MCF 10A (cell line): ENCODE data around the gene C3orf62. TPM values are rescaled to one million over a fixed set of nuclear protein-coding genes. Genes with fewer than 3 reads are reported as not detected.
"Not testable (repeated sequence)": the region's sequence is repeated elsewhere in the genome, so short reads cannot be mapped to it uniquely, and the experiment has no call there.

Experiments
- BruUV-seq: library from RNA; stranded (reverse); fragments of 400-500 nt; replicated peaks from 2 replicates; lab custom pipeline; 2021; lab: Mats Ljungman, UMichigan
- CTCF ChIA-PET: fragments of 300-600 bp; sonication (Branson Sonifier 250); formaldehyde crosslinking; extraction: SDS; loops from one replicate; lab custom pipeline; 2021; ENCODE audit warnings: antibody characterized with exemption, inconsistent platforms; lab: Yijun Ruan, JAX
- POLR2A ChIA-PET: fragments of 300-600, 350-650 bp; sonication (Branson Sonifier 250); formaldehyde crosslinking; extraction: SDS; loops from one replicate; lab custom pipeline; 2020; ENCODE audit warnings: antibody characterized with exemption, inconsistent platforms; lab: Yijun Ruan, JAX
- DNase-seq: peaks from one replicate; pipeline ENCODE4 v3.0.0-alpha.2; 2018; ENCODE audit not compliant: unreplicated experiment
- H3K27ac Mint-ChIP-seq: one replicate; pipeline ENCODE4 v1.8.0; 2022; ENCODE audit warnings: mild to moderate bottlenecking, low read depth, mixed read lengths; ENCODE audit not compliant: unreplicated experiment
- H3K27me3 Mint-ChIP-seq: one replicate; pipeline ENCODE4 v1.8.0; 2022; ENCODE audit warnings: mixed read lengths; ENCODE audit not compliant: insufficient read depth, unreplicated experiment
- H3K36me3 Mint-ChIP-seq: one replicate; pipeline ENCODE4 v1.8.0; 2022; ENCODE audit warnings: mild to moderate bottlenecking, moderate library complexity, mixed read lengths; ENCODE audit not compliant: insufficient read depth, unreplicated experiment
- H3K4me1 Mint-ChIP-seq: one replicate; pipeline ENCODE4 v1.8.0; 2022; ENCODE audit warnings: mixed read lengths; ENCODE audit not compliant: insufficient read depth, unreplicated experiment
- H3K4me3 Mint-ChIP-seq: one replicate; pipeline ENCODE4 v1.8.0; 2022; ENCODE audit warnings: mild to moderate bottlenecking, moderate library complexity, mixed read lengths; ENCODE audit not compliant: unreplicated experiment
- H3K9me3 Mint-ChIP-seq: one replicate; pipeline ENCODE4 v1.8.0; 2022; ENCODE audit warnings: mixed read lengths; ENCODE audit not compliant: unreplicated experiment
- CTCF ChIP-seq: fragments of 200-600 bp; IDR thresholded peaks from one replicate; pipeline ENCODE4 v1.8.0; 2022; ENCODE audit warnings: antibody characterized with exemption, mild to moderate bottlenecking; ENCODE audit not compliant: unreplicated experiment
- intact Hi-C: fragments of 100-400 bp; cut with micrococcal nuclease; formaldehyde crosslinking; loops from 2 replicates; pipeline ENCODE4 v1.14.1; 2022
- total RNA-seq: library from RNA; stranded (reverse); gene quantifications from 2 replicates; pipeline ENCODE4 v1.2.3, GENCODE V29; 2022

Gene C3orf62
- total RNA-seq, 1 experiment from 2014 or later, result 8.1 TPM

- H3K4me1 Mint-ChIP-seq, result no peaks in the 10 kb centered on the region
- no peaks in the 10 kb centered on the region for H3K27me3 Mint-ChIP-seq
- intact Hi-C loops, result no loop called here
- CTCF ChIA-PET, result interaction anchor here (1.0 kb wide), 1 partner anchor 40 kb away, joined by 3 read pairs; no protein-coding TSS in a partner anchor
- H3K27ac Mint-ChIP-seq, result peak overlapping the region; percentile 35
- POLR2A ChIA-PET, result no interaction called here
- no peak for TF ChIP-seq CTCF
- BruUV-seq, result no TSS peak
- no peaks in the 10 kb centered on the region for H3K36me3 Mint-ChIP-seq
- H3K9me3 Mint-ChIP-seq, result no peaks in the 10 kb centered on the region
- no peak for DNase-seq
- H3K4me3 Mint-ChIP-seq, result no peak overlapping the region
Measured at GRCh38 chr3:49255112-49255511, 21.9 kb downstream of the C3orf62 start.

GRCh38 chr3:49253512-49253911 is 23.5 kb downstream of the C3orf62 start:
- H3K27me3 Mint-ChIP-seq, result no peaks in the 10 kb centered on the region
- no peaks in the 10 kb centered on the region for H3K9me3 Mint-ChIP-seq
- H3K36me3 Mint-ChIP-seq, result no peaks in the 10 kb centered on the region
- H3K27ac Mint-ChIP-seq, result no peak overlapping the region
- ChIA-PET POLR2A (no interaction called here), CTCF (no interaction called here)
- H3K4me1 Mint-ChIP-seq, result no peaks in the 10 kb centered on the region
- H3K4me3 Mint-ChIP-seq, result no peak overlapping the region
- DNase-seq, result no peak
- no TSS peak for BruUV-seq
- intact Hi-C loops, result no loop called here
- TF ChIP-seq CTCF, result no peak

GRCh38 chr3:49248840-49249227 is 28.2 kb downstream of the C3orf62 start:
- no peaks in the 10 kb centered on the region for H3K27me3 Mint-ChIP-seq
- intact Hi-C loops, result no loop called here
- no peak for DNase-seq
- H3K27ac Mint-ChIP-seq, result no peak overlapping the region
- H3K9me3 Mint-ChIP-seq, result no peaks in the 10 kb centered on the region
- ChIA-PET POLR2A (interaction anchor here (0.6 to 0.7 kb wide), 2 partner anchors 16 to 474 kb away, joined by 3 to 4 read pairs; no protein-coding TSS in a partner anchor), CTCF (no interaction called here)
- no peak for TF ChIP-seq CTCF
- H3K36me3 Mint-ChIP-seq, result no peaks in the 10 kb centered on the region
- no peak overlapping the region for H3K4me3 Mint-ChIP-seq
- H3K4me1 Mint-ChIP-seq, result peaks cover 5% of the 10 kb centered on the region
- BruUV-seq, result no TSS peak

GRCh38 chr3:49244581-49245205 is 32.3 kb downstream of the C3orf62 start:
- H3K36me3 Mint-ChIP-seq, result no peaks in the 10 kb centered on the region
- H3K4me3 Mint-ChIP-seq, result no peak overlapping the region

GRCh38 chr3:49240091-49240490 is 36.9 kb downstream of the C3orf62 start:
- DNase-seq, H3K36me3 Mint-ChIP-seq, intact Hi-C loops, BruUV-seq, H3K27ac Mint-ChIP-seq, H3K9me3 Mint-ChIP-seq, H3K27me3 Mint-ChIP-seq, H3K4me3 Mint-ChIP-seq: not testable (repeated sequence)
- ChIA-PET POLR2A (interaction anchor here (0.6 to 2.1 kb wide), 4 partner anchors 10 to 484 kb away, joined by 3 to 7 read pairs (median 3); no protein-coding TSS in a partner anchor), CTCF (interaction anchor here (1.4 kb wide), 1 partner anchor 69 kb away, joined by 4 read pairs; the partner anchor contains the start of gene KLHDC8B)
- peaks cover 11% of the 10 kb centered on the region for H3K4me1 Mint-ChIP-seq

More at GRCh38 chr3:49244581-49245205, 32.3 kb downstream of the C3orf62 start:
- no peak for TF ChIP-seq CTCF
- Mint-ChIP-seq H3K27me3 (no peaks in the 10 kb centered on the region), H3K27ac (no peak overlapping the region), H3K9me3 (no peaks in the 10 kb centered on the region), H3K4me1 (peaks cover 5% of the 10 kb centered on the region)
- peak; percentile 72 for DNase-seq
- POLR2A ChIA-PET, result no interaction called here
- BruUV-seq, result no TSS peak
- intact Hi-C loops, result no loop called here
- CTCF ChIA-PET, result interaction anchor here (0.7 to 1.7 kb wide), 2 partner anchors 24 to 74 kb away, joined by 3 to 4 read pairs; no protein-coding TSS in a partner anchor
